HG03558 (cell line): ENCODE data around the gene PHACTR1.

Source experiments
- ATAC-seq: cut with Tn5 transposase; IDR thresholded peaks from one replicate; pipeline ENCODE4 v1.9.1; 2021; ENCODE audit warnings: moderate number of reproducible peaks; ENCODE audit not compliant: unreplicated experiment; ENCODE audit errors: extremely low read depth

PHACTR1 gene

GRCh38 chr6:13049666-13050254 lies 333.2 kb downstream of the PHACTR1 start:
- ATAC-seq = no peak

GRCh38 chr6:13053006-13053461 lies 336.5 kb downstream of the PHACTR1 start:
- no peak for ATAC-seq

- no peak for ATAC-seq
Observed at GRCh38 chr6:13058051-13058450, 341.5 kb downstream of the PHACTR1 start.

DNA sequence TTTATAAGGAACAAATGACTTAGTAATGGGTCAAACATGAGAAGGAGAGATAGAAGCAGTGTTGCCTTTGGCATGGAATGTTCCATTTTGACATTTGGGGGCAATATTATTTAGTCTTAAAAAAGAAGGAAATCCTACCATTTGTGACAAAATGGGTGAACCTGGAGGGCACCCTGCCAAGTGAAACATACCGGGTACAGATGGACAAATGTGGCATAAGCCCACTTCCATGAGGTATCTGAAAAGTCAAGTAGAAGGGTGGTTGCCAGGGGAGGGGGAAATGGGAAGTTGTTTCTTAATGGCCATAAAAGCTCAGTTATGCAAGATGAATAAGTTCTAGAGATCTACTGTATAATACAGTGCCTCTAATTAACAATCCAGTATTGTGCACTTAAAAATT lies 342.5 kb downstream of the PHACTR1 start:
- no peak for ATAC-seq

DNA sequence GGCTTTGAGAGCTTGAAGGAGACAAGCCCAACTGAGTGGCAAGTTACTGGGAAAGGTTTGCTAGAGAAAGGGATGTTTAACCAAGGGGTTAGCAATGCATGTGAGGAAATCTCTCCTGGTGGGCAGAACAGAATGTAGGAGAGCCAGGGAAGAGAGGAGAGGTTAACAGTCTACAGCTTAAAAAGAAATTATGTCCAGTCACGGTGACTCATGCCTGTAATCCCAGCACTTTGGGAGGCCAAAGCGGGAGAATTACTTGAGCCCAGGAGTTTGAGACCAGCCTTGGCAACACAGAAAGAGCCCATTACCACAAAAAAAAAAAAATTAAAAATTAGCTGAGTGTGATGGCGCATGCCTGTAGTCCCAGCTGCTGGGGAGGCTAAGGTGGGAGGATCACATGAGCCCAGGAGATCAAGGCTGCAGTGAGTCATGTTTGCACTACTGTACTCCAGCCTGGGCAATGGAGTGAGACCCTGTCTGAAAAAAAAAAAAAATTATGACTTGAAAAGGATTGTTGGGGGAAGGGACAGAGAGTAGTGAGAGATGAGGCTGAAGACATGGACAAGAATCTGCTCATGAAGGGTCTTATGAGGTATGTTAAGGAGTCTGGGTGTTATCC lies 346.8 kb downstream of the PHACTR1 start:
- ATAC-seq = no peak

GRCh38 chr6:13065581-13065980 lies 349.0 kb downstream of the PHACTR1 start:
- ATAC-seq = no peak

GRCh38 chr6:13066050-13066449 lies 349.5 kb downstream of the PHACTR1 start:
- no peak for ATAC-seq

DNA sequence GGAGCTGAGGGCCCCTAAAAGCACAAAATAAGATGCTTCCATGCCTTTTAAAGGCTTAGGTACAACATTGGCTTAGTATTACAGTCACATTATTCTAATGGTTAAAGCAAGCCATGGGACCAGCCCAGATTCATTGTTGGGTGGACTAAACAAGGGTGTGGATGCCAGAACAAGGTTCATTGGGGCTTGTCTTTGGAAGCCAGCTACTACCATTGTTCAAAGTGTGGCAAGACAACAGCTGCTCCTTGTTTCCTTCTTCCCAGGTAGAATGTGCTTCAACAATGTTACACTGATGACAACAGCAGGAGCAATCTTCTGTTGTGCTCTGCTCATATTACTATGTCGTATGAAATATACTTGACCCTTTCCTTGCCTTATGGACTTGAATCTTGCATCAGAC lies 350.3 kb downstream of the PHACTR1 start:
- no peak for ATAC-seq

GRCh38 chr6:13068586-13069210 lies 352.1 kb downstream of the PHACTR1 start:
- no peak for ATAC-seq

- ATAC-seq = no peak
Observed at GRCh38 chr6:13071550-13072345, 355.2 kb downstream of the PHACTR1 start.

GRCh38 chr6:13072686-13073347 lies 356.2 kb downstream of the PHACTR1 start:
- ATAC-seq = no peak

DNA sequence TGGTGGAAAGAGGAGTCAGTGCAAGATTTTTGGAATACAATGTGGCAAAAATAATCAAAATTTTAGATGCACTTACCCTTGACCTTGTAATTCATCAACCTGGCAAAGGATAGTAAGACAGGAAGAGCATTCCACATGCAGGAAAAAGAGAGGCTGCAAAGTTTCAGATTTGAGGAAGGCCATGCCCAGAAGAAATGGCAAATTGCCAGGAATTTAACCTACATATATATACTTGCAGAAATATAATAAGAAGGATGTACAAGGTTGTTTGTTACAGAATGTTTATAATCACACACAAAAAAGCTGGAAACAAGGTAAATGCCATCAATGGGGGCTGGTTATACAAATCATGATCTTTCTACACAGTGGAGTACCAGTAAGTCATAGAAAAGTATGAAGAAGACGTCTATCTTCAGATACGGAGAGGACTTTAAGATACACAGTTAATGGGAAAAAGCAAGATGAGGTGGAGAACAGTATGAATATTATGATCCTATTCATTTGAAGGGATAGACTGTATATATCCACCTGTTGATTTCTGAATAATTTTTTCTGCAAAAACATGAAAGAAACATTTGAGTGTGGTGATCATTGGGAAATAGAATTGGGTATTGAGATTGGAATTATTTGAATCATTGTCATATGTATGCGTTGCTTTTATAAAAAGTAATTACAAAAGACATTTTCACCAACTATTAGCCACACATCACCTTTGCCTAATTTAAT lies 358.0 kb downstream of the PHACTR1 start:
- ATAC-seq = no peak

DNA sequence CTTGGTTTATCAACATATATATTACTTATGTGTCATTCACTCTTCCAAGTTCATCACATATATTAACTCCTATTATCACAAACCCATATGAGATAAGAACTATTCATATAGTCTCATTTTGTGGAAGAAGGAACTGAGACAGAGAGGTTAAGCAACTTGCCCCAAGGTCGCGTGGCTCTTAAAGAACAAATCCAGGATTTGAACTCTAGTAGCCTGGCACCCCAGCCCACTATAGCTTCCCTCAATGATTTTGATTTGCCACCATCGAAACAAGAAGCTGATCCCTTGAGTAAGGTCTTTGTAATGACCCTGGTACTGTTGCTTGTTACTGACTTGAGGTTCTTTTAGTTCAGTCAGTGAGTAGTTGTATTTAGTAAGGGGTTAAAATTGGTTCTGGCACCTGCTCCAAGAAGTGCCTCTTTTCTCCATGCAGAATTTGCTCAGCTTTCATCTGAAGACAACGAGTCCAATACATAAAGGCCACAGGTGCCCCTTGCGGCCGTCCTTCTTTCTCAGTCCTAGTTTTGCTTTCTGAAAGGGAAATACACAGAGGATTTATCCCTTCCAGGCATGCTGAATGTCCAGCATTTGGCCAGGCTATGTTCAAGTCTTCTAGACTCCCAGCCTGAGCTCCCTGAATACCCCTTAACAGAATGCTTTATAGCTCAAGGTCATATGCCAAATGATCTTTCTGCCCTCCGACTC lies 358.7 kb downstream of the PHACTR1 start:
- ATAC-seq = no peak

GRCh38 chr6:13076575-13076974 lies 360.0 kb downstream of the PHACTR1 start:
- no peak for ATAC-seq

- ATAC-seq = no peak
Observed at GRCh38 chr6:13077117-13077516, 360.6 kb downstream of the PHACTR1 start.

- ATAC-seq = no peak
Observed at GRCh38 chr6:13079096-13079723, 362.6 kb downstream of the PHACTR1 start.

- no peak for ATAC-seq
Observed at GRCh38 chr6:13080462-13081188, 364.1 kb downstream of the PHACTR1 start.

DNA sequence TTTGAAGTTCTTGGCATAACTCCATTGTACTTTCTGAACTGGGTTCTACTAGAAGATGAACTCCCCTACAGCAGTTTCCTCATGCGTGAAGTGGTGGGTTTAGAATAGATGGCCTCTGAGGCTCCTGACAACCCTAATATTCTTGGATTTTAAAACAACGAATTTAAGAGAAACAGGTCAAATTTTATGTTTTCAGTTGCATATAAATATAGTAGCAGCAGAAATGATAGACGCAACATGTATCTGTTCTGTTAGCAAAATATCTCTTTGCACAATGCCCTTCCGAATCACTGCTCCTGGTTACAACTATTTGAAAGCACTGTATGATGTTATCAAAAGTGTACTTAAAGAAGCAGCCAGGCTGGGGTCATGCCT lies 364.6 kb downstream of the PHACTR1 start:
- ATAC-seq = no peak
